ENCODE data around the gene ANKS1A. TPM values are rescaled to one million over a fixed set of nuclear protein-coding genes. Genes with fewer than 3 reads are reported as not detected.

ANKS1A gene
- total RNA-seq, 1 experiment from 2014 or later, result 26.5 TPM

- Histone ChIP-seq H3K18ac (ENCODE audit: insufficient read length, low read depth, low read length) (no peak overlapping the region), H3K4me1 (ENCODE audit: insufficient read depth, low read length) (no peaks in the 10 kb centered on the region), H3K4ac (ENCODE audit: low read depth, low read length) (no peak overlapping the region), H2BK12ac (ENCODE audit: insufficient read length, low read depth, low read length) (no peak overlapping the region), H2AK5ac (ENCODE audit: insufficient read length, low read length) (no peak overlapping the region), H4K20me1 (ENCODE audit: control insufficient read depth, insufficient read depth, insufficient read length) (no peaks in the 10 kb centered on the region), H3K23ac (ENCODE audit: insufficient read length, low read depth, low read length) (no peak overlapping the region), H4K5ac (ENCODE audit: insufficient read length, low read depth, low read length) (no peak overlapping the region), H2BK15ac (ENCODE audit: low read depth, low read length) (no peak overlapping the region), H3K23me2 (ENCODE audit: insufficient read length, low read depth, low read length, poor library complexity, severe bottlenecking) (no peaks in the 10 kb centered on the region), H3K79me1 (ENCODE audit: insufficient read depth, low read depth, low read length, poor library complexity, severe bottlenecking) (no peaks in the 10 kb centered on the region), H2BK120ac (ENCODE audit: low read depth, low read length, poor library complexity, severe bottlenecking) (no peak overlapping the region), H2BK20ac (ENCODE audit: low read depth, low read length, poor library complexity, severe bottlenecking) (no peak overlapping the region), H4K8ac (replicated peaks; ENCODE audit: insufficient read length, low read depth, low read length) (no peak overlapping the region), H2AFZ (ENCODE audit: low read length) (no peak overlapping the region), H3K27me3 (ENCODE audit: insufficient read depth, low read length) (no peaks in the 10 kb centered on the region), H3K4me2 (ENCODE audit: insufficient read depth, insufficient read length, low read length) (no peak overlapping the region), H2BK5ac (ENCODE audit: insufficient read length, low read length) (no peak overlapping the region), H3K27ac (ENCODE audit: insufficient read length, low read depth, low read length) (no peak overlapping the region), H3T11ph (ENCODE audit: low read length) (no peak overlapping the region), H3K9ac (ENCODE audit: extremely low read depth, insufficient read length, low read length) (no peak overlapping the region), H4K91ac (ENCODE audit: insufficient read length, low read depth, low read length) (no peak overlapping the region), H3K56ac (ENCODE audit: insufficient read length, low read depth, low read length) (no peak overlapping the region), H3K14ac (ENCODE audit: insufficient read depth, low read length) (no peak overlapping the region), H3K9me3 (ENCODE audit: control insufficient read depth, low read depth, low read length) (no peaks in the 10 kb centered on the region), H3K79me2 (ENCODE audit: insufficient read depth, low read length) (no peaks in the 10 kb centered on the region)
- Mint-ChIP-seq H3K36me3 (ENCODE audit: insufficient read depth in 1 of 3, low read depth in 3 of 3) (peaks cover 0 to 2% (median 0%) of the 10 kb centered on the region in 3 experiments; a peak in 1 of 7 replicates), H3K4me1 (no peaks in the 10 kb centered on the region), H3K27ac (no peak overlapping the region), H3K4me3 (no peak overlapping the region), H3K27me3 (ENCODE audit: low read depth) (no peaks in the 10 kb centered on the region), H3K9me3 (no peaks in the 10 kb centered on the region)
- WGBS (ENCODE audit: extremely low coverage, insufficient read length, low lambda C conversion rate), result no CpG with 5 or more reads among the region's 2 CpGs
- no peak for DNase-seq
- TF ChIP-seq, protein P1, sequence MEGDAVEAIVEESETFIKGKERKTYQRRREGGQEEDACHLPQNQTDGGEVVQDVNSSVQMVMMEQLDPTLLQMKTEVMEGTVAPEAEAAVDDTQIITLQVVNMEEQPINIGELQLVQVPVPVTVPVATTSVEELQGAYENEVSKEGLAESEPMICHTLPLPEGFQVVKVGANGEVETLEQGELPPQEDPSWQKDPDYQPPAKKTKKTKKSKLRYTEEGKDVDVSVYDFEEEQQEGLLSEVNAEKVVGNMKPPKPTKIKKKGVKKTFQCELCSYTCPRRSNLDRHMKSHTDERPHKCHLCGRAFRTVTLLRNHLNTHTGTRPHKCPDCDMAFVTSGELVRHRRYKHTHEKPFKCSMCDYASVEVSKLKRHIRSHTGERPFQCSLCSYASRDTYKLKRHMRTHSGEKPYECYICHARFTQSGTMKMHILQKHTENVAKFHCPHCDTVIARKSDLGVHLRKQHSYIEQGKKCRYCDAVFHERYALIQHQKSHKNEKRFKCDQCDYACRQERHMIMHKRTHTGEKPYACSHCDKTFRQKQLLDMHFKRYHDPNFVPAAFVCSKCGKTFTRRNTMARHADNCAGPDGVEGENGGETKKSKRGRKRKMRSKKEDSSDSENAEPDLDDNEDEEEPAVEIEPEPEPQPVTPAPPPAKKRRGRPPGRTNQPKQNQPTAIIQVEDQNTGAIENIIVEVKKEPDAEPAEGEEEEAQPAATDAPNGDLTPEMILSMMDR (conservative IDR thresholded peaks at IDR 0.05), result no peak
Observed at GRCh38 chr6:34958734-34959133, 69.7 kb downstream of the ANKS1A start.

All from H9 (cell line).